GM18507 (cell line): Measurements from ENCODE around the gene ITFG1.
"Not testable (repeated sequence)": the region's sequence is repeated elsewhere in the genome, so short reads cannot be mapped to it uniquely, and the experiment has no call there.

Experiments
- DNase-seq: peaks from one replicate; pipeline ENCODE4 v3.0.0; 2011; ENCODE audit warnings: low read depth; ENCODE audit not compliant: insufficient read length; ENCODE audit errors: extremely low spot score
- FAIRE-seq: peaks from 2 replicates; lab custom pipeline; 2011; peaks lifted over from hg19 to GRCh38; lab: Jason Lieb, UNC

ITFG1 gene

DNA sequence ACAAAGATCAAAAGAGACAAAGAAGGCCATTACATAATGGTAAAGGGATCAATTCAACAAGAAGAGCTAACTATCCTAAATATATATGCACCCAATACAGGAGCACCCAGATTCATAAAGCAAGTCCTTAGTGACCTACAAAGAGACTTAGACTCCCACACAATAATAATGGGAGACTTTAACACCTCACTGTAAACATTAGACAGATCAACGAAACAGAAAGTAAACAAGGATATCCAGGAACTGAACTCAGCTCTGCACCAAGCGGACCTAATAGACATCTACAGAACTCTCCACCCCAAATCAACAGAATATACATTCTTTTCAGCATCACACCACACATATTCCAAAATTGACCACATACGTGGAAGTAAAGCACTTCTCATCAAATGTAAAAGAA lies 20.8 kb downstream of the ITFG1 start:
- FAIRE-seq, DNase-seq: not testable (repeated sequence)

DNA sequence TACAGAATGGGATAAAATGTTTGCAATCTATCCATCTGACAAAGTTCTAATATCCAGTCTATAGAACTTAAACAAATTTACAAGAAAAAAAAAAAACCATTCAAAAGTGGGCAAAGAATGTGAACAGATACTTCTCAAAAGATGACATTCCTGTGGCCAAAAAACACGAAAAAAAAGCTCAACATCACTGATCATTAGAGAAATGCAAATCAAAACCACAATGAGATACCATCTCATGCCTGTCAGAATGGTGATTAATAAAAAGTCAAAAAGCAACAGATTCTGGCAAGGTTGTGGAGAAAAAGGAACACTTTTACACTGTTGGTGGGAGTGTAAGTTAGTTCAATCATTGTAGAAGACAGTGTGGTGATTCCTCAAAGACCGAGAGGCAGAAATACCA lies 26.6 kb downstream of the ITFG1 start:
- FAIRE-seq, DNase-seq: not testable (repeated sequence)

- FAIRE-seq: no peak
These were observed 28.9 kb downstream of the ITFG1 start for GRCh38 chr16:47431960-47432359.

GRCh38 chr16:47426806-47427205 lies 34.1 kb downstream of the ITFG1 start:
- no peak for DNase-seq
- FAIRE-seq: no peak

More at GRCh38 chr16:47431960-47432359, 28.9 kb downstream of the ITFG1 start:
- no peak for DNase-seq

- no peak for FAIRE-seq
- no peak for DNase-seq
These were observed 36.0 kb downstream of the ITFG1 start for GRCh38 chr16:47424846-47425245.

GRCh38 chr16:47416869-47417268 lies 44.0 kb downstream of the ITFG1 start:
- no peak for FAIRE-seq
- DNase-seq: no peak

- FAIRE-seq (no peak), DNase-seq (no peak)
These were observed 47.8 kb downstream of the ITFG1 start for GRCh38 chr16:47413041-47413440.

DNA sequence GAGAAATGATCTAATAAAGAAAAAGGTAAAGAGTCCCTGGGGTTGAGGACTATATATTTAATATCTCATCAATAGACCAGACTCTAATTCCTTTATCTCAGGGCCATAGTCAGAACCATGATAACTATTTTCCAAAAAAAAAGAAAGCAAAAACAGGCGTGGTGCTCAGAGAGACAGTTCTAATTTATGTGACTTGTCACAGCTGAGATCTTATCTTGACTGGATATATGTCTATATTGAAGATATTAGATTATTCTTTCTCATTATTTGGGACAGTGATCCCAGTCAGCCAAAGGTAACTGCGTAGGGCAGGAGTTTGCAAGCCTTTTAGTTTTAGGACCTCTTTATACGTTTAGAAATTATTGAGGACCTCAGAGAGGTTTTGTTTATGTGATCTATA lies 52.4 kb downstream of the ITFG1 start:
- no peak for DNase-seq
- FAIRE-seq: no peak

DNA sequence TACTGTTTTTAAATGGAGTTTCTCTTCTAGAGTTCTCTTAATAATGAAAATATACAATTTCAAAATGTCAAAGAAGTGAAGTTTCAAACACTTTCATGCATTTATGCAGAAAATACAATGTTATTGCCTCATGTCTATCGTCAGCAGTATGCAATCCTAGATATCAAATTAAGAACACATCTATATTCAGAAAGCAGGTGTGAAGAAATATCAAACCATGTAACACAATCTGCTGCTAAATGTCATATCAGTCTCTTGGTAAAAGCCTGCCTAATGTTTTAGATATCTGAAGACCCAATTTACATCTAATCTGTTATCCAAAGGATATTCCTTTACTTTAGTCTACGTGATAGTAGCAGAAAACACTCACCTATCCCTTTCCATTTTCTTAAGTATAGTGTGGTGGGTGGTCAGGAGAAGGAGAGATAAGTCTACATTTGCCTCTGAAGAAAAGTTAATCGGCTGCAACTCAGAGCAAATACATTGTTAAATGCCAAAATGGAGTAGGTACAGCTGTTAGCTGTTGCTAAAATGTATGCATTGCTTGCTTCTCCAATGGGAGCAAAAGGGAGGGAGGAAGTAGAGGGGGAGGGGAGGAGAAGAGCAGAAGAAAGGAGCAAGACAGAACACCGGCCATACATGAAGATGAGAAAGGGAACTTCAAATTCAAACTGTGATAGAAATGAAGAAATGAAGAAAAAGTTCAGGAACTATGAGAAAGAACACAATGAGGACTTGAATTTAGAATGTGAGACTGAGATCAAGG lies 64.9 kb downstream of the ITFG1 start:
- DNase-seq: no peak
- no peak for FAIRE-seq

- peak; percentile 83 for FAIRE-seq
- DNase-seq: peak; percentile 7
These were observed 68.8 kb downstream of the ITFG1 start for GRCh38 chr16:47392081-47392480.

GRCh38 chr16:47388705-47389104 lies 72.2 kb downstream of the ITFG1 start:
- FAIRE-seq (no peak), DNase-seq (no peak)

DNA sequence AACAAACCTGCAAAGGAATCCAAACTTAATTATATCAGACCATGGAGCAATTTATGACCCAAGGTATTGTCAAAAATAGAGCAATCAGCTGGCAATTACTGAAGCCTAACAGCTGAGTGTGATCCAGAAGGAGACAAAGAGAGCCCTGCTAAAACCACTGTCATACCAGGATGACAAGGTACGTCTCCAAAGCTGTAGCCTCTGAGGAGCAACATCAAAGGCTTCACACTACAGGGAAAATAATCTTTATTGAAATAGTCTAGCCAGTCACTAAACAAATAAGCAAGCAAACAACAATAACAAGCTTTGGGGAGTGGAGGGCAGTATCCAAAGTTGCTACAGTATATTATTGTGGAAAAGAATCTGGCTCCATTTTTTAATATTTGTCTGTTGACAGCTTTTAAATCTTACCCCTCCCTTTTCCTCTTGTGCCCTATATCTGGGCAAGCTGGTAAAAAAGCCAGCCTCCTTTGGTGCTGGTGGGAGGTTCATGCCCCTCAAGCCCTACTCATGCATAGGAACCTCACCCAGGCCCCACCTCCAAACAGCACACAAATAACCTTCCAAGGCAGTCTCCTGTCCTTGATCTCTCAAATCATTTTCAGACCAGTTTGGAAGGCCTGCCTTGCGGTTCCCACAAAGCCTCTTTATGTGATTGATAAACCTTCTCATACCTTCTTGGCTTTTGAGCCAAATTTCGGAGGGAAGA lies 73.7 kb downstream of the ITFG1 start:
- no peak for DNase-seq

GRCh38 chr16:47386201-47386718 lies 74.6 kb downstream of the ITFG1 start:
- FAIRE-seq (no peak), DNase-seq (no peak)

More for the DNA sequence above, 73.7 kb downstream of the ITFG1 start:
- no peak for FAIRE-seq

DNA sequence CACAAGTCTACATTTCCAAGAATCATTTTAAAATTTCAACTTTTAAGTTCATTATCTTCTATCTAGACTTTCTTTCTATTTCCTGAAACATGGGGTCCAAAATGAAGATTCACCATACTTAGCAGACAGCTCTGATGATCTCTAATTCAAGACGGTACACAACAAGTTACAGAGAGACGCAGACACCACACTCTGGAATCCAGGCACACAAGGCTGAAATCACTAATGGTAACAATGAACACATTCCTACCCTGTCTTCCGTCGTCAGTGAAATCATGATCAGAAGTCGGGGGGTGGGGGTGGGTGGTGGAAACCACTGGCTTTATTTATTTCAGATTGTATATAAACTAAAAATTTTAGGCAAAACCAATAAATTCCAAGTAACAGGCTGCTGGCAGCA lies 78.5 kb downstream of the ITFG1 start:
- no peak for DNase-seq

DNA sequence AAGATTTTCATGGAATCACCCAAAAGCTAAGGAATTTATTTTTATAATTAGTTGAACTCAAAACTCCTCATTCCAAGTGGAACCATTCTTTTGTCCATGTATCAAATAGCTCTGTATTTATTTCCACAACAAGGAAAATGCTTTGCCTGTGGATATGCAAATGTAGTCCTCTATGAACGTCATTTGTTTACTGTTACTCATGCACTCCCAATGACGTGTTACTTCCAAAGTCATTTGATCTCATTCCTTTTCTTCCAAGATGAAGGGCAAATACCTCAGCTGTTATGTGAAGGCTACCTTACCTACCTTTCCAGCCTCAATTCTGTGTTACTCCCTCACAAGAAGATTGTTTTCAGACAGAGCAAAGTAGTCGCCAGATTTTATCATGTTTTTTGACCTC lies 83.7 kb downstream of the ITFG1 start:
- DNase-seq: no peak
- no peak for FAIRE-seq

More for the DNA sequence above, 78.5 kb downstream of the ITFG1 start:
- no peak for FAIRE-seq

DNA sequence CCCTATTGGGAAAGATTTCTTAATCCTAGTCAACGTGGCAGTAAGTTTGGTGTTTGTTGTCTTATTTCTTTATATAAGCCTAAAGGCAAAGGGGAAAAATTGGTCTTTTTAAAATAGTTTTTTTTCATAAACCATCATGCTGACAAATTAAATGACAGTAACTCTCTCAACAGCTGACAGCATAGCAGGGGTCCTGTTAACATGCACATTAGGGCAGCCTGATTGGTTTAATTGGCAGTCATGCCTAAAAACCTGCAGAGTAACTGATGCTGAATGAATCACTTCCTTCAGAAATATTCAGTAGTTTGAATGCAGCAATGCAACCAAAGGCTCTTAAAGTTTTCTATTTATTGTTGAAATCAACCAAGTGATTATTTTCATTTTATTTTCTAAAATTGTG lies 85.4 kb downstream of the ITFG1 start:
- FAIRE-seq (no peak), DNase-seq (no peak)

DNA sequence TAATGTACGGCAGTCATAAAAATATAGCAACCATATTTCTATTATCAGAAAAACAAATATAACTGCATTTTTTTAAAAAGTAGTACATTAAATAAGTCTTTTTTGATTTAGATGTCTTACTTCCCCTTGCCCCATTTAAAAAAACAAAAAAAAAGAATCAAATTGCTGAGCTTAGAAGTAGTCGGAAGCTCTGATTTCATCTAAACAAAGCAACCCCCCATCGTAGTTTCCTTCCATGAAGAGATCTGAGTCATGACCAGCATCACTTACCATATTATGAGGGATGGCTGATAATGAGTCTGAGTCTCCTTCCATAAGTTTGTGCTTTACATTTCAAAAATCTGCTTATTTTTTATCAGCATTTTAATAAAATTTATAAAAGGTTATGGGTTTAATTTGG lies 86.2 kb downstream of the ITFG1 start:
- FAIRE-seq (no peak), DNase-seq (no peak)

GRCh38 chr16:47371271-47372014 lies 89.4 kb downstream of the ITFG1 start:
- no peak for FAIRE-seq

GRCh38 chr16:47370536-47370935 lies 90.3 kb downstream of the ITFG1 start:
- FAIRE-seq: no peak
- no peak for DNase-seq

More at GRCh38 chr16:47371271-47372014, 89.4 kb downstream of the ITFG1 start:
- DNase-seq: no peak

- DNase-seq (no peak), FAIRE-seq (no peak)
These were observed 94.6 kb downstream of the ITFG1 start for GRCh38 chr16:47366228-47366627.
